G401 (cell line): Measurements from ENCODE around the gene SPATA46. TPM values are rescaled to one million over a fixed set of nuclear protein-coding genes. Genes with fewer than 3 reads are reported as not detected.

Experiments used
- DNase-seq: peaks from one replicate; pipeline ENCODE4 v3.0.0-alpha.2; 2015; ENCODE audit warnings: low spot score
- in situ Hi-C: cut with HindIII; loops from 2 replicates; pipeline ENCODE4 v1.10.0; 2016; ENCODE audit warnings: low sequenced_read_pairs, mixed read lengths
- total RNA-seq: library from RNA; depleted of rRNA; stranded (reverse); fragments of >200 nt; shearing (Covaris generic); gene quantifications from 2 replicates; pipeline ENCODE4 v1.2.3, GENCODE V29; 2014

Gene SPATA46
- total RNA-seq, 1 experiment from 2014 or later, result not detected

DNA sequence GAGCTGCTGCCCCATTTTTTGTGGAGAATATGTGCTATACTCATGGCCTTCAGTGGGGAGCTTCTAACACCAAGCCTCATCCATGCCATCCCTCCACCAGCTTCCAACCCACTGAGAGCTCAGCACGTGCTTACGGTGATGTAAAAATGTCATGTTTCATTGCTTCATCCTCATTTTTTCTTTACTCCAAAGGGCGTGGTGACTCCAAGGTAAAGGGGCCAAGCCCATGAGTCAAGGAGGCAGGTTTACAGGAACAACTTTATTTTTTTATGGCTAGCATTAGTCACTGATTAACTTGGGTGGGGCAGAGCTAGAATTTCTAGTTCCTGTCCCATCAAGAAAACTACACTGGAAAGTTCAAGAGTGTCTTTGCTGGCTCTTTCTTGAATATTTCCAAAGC, 4.7 kb upstream of the SPATA46 start, which contains the start of gene C1orf226:
C1orf226 (plus strand) TSS at position 346 of the 400 bp plus-strand sequence. CDS start 174 bp downstream, outside the sequence.
- DNase-seq, result no peak

GRCh38 chr1:162380061-162380846, 3.6 kb upstream of the SPATA46 start:
- in situ Hi-C loops, result no loop called here
- no peak for DNase-seq

More for the DNA sequence above, 4.7 kb upstream of the SPATA46 start, which contains the start of gene C1orf226:
- in situ Hi-C loops, result no loop called here

DNA sequence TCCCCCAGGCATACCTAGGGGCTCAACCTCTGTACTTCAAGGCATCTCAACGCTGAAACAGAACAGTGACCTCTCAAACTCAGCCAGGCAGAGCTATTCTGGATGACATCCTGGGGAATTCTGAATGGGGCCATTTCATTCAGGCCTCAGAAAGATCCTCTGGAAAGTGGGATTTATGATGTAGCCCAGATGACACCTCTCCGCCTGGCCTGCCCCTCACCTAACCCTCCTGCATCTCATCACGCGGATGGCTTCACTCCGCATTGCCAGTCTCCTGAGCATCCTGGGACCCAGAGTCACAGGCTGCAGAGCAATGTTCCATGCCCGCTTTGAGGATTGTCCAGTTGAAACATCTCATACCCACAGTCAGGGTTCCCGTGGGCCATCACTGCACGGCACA, 1.2 kb downstream of the SPATA46 start:
- in situ Hi-C loops, result no loop called here
- no peak for DNase-seq

GRCh38 chr1:162374406-162374805, 2.2 kb downstream of the SPATA46 start:
- in situ Hi-C loops, result no loop called here

GRCh38 chr1:162373541-162374260, 3.0 kb downstream of the SPATA46 start:
- in situ Hi-C loops, result no loop called here
- peak; percentile 24 for DNase-seq

More at GRCh38 chr1:162374406-162374805, 2.2 kb downstream of the SPATA46 start:
- no peak for DNase-seq

GRCh38 chr1:162373072-162373427, 3.6 kb downstream of the SPATA46 start:
- DNase-seq, result no peak
- in situ Hi-C loops, result no loop called here

DNA sequence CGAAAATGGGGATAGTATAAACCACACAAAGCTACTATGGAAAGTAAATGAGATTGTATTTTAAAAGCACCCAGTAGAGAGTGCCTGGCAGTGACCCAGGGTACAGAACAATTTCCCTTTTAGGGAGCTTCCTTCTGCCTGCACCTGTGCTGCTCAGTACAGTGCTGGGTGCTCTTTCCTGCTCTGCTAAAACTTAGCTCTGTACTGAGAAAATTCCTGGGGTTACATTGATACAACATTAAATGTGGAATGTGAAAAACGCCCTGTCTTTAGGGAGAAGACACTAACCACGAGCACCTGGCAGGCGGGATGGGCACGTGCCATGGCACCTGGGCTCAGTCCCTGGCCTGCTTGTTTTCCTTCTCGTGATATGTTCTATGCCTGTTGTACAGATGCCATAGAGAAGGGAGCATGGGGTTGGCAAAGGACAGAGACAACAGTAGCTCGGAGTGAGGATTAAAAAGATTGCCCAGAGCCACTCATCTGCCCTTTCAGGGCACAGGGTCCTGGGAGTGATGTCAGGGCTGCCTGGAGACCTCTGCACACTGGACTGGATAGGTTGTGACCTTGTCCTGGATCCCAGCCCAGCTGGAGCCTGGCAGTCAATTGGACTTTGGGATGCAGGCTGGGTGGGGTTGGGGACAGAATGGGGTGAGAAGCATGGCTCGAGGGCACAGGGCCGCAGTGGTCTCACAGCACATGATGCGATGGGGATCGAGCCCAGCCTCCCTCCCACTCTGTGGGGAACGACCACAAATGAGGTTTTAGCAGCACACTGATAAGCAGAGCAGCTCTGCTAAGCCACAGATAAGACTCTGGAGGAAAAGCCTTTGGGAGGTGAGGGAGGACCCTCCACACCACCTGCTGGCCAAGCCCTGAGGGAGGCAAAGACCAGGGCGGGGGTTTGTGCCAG, 4.2 kb downstream of the SPATA46 start:
- in situ Hi-C loops, result no loop called here
- DNase-seq, result no peak

DNA sequence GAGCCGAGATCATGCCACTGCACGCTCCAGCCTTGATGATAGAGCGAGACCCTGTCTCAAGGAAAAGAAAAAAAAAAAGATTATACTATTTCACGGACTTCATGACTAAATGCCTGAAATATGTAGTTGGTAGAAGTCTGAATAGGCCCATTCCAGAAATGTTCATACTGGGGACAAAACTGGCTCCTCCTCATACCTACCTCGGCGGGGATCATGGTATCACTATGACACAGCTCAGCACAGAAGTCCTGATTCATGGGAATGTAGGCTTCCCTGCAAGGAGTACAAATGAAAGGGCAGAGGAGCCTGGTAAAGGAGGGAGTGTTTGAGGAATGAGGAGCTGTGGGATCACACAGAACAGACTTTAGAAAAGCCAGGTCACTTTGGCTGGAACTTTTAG, 5.0 kb downstream of the SPATA46 start:
- in situ Hi-C loops, result no loop called here
- DNase-seq, result no peak

DNA sequence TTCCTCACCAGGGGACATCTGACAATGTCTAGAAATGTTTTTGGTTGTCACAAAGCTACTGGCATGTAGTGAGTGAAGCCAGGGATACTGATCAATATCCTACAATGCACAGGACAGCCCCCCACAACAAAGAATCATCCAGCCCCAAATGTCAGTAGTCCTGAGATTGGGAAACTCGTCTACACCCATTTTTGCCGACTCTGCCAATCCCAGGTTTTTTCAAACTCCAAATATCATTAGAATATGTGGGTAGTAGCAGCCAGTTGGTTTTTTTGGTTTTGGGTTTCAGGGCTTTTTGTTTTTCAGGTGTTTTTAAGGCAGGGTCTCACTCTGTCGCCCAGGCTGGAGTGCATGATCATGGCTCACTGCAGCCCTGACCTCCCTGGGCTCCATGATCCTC, 5.9 kb downstream of the SPATA46 start:
- no peak for DNase-seq
- in situ Hi-C loops, result no loop called here

DNA sequence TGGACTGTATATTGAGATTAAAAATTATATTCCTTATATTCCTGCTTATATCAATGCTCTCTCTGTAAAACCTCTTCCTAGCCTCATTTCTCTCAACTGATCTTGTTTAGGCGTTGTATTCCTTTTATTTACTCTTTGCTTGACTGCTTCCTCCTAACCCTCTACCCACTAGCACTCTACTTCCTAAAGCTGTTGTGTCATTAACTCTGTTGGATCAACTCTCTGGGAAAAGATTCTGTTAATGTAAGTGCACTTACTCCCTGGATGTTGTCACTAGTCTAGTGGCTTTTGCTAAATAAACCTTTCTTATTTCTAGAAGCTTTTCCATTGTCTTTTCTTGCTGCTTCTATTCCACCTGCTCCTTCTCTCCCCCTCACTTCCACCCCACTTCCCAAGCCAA, 6.5 kb downstream of the SPATA46 start:
- in situ Hi-C loops, result no loop called here
- DNase-seq, result no peak

DNA sequence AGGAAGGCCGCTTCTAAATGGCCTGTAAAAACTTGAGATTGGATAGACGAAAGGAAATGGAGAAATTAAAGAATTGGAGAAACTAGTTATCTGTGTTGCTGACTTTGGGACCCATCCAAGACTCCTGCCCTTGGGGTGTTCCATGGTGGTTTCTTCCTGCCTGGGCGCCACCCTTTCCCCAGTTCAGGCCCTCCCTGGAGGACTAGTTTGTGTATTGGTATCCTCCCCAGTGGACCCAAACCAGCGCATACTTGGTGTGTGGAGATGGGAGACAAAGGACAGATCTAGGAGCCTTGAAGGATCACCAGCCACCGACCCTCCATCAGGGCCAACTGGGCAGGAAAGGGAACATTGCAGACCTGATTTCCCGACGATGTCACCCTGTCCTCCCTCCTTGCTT, 7.1 kb downstream of the SPATA46 start:
- in situ Hi-C loops, result no loop called here
- no peak for DNase-seq

DNA sequence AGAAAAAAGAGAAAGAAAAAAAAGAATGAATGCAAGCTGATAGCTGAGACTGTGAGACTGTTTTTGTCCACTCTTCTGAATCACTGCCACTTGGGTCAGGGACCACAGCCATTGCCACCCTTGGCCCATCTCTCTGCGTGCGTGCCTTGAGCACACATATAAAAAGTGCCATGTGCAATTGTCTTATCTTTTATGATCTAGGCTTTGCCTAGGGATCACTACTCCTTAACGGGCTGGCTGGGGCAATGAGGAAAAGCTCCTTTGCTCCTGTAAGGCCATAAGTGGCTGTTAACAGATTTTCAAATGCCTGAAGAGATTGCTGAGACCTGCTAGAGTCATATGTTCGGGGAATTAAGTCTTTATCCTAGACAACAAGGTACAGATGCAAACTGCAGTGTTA, 8.2 kb downstream of the SPATA46 start:
- DNase-seq, result no peak
- in situ Hi-C loops, result no loop called here

DNA sequence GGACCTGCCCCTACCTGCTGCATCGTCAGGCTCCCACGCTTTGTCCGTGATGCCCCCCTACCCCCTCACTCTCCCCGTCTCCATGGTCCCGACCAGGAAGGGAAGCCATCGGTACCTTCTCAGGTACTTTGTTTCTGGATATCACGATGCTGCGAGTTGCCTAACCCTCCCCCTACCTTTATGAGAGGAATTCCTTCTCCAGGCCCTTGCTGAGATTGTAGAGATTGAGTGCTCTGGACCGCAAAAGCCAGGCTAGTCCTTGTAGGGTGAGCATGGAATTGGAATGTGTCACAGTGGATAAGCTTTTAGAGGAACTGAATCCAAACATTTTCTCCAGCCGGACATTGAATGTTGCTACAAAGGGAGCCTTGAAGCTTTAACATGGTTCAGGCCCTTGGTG, 8.9 kb downstream of the SPATA46 start:
- no peak for DNase-seq
- in situ Hi-C loops, result no loop called here

GRCh38 chr1:162367073-162367472, 9.6 kb downstream of the SPATA46 start:
- no peak for DNase-seq
- in situ Hi-C loops, result no loop called here

GRCh38 chr1:162366671-162367070, 10.0 kb downstream of the SPATA46 start:
- no peak for DNase-seq
- in situ Hi-C loops, result no loop called here

DNA sequence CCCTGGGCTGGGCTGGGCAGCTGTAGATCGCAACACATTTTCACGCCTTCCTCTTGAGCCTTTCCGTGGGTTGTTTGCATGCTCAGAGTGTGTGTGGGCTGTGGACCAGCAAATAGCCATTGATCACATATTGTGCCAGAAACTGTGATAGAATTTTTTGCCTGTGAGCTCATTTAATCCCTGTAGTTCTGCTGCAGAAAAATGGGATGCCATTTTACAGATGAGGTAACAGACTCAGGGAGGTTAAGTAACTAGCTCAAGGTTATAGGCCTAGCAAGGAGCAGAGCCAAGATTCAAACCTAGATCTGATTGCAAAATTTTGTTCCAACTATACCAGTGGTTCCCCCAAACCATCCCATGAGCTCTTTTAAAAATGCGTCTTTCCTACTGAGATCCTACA, 10.5 kb downstream of the SPATA46 start:
- in situ Hi-C loops, result no loop called here

DNA sequence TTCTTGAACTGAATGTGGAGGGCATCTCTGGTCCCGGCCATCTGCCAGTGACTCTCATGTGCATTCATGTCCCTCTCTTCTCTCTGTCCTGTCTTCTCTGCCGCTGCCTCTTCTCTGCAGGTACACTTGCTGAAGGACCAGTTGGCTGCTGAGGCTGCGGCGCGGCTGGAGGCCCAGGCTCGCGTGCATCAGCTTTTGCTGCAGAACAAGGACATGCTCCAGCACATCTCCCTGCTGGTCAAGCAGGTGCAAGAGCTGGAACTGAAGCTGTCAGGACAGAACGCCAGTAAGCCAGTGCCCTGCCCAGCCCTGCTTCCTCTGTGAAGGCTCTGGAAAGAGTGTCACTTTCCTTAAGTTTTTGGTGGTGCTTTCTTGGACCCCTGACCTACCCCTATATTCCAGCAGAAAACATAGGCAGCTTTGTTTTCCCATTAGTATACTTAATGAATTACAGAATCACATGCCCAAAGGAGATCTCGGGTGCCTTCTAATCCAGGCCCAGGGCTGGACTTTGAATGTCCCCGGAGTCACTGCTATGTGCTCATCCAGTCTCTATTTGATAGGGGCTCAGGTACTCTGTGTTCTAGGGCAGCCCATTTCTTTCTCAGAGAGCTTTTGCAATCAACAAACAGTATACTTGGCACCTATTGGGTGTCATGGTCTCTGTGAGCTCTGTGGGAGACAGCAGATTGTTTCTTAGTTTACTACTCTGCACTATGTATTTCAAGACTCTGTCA, 11.2 kb downstream of the SPATA46 start:
- in situ Hi-C loops, result no loop called here
- DNase-seq, result no peak

More for the DNA sequence above, 10.5 kb downstream of the SPATA46 start:
- DNase-seq, result no peak

GRCh38 chr1:162364498-162364897, 12.2 kb downstream of the SPATA46 start:
- in situ Hi-C loops, result no loop called here

DNA sequence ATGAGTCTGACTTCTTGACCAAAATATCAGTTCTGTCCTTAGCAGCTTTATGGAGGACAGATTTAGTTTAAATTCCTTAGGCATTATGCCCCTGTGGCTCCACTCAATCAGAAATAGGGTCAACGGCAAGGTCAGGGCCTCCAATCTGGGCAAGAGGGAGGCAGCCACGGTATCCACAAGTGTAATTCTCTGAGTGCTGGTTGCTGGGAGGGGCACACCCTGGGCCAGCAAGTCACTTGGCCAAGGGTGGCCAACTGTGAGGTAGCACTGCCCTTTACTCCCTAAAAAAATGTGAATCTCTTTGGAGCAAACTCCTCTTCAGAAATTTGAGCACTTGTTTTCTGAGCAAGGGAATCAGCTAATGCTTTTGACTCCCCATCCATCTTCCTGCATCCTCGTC, 12.8 kb downstream of the SPATA46 start:
- in situ Hi-C loops, result no loop called here
- DNase-seq, result no peak

More at GRCh38 chr1:162364498-162364897, 12.2 kb downstream of the SPATA46 start:
- no peak for DNase-seq
